Measurements from ENCODE around the gene TTC9B.
A peak's percentile ranks its signal among the peaks of the same experiment; 100 is the strongest.
"Not testable (repeated sequence)": the region's sequence is repeated elsewhere in the genome, so short reads cannot be mapped to it uniquely, and the experiment has no call there.

TTC9B gene

DNA sequence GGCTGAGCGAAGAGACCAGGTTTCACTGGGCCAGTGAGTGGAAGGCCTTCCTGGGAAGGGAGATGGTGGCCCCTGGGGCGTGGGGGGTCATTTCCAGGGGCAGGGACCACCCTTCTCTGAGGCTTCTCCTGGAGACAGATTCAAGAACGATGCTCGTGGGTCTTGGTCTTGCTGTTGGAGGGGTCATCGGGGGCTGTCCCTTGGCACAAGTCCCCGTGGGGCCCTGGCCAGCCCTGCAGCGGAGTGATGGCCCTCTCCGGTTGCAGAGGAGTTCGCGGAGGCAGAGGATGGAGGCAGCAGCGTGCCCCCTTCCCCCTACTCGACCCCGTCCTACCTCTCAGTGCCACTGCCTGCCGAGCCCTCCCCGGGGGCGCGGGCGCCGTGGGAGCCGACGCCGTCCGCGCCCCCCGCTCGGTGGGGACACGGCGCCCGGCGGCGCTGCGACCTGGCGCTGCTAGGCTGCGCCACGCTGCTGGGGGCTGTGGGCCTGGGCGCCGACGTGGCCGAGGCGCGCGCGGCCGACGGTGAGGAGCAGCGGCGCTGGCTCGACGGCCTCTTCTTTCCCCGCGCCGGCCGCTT is 4.8 kb downstream of the TTC9B start:
- DNase-seq = no peak

DNA sequence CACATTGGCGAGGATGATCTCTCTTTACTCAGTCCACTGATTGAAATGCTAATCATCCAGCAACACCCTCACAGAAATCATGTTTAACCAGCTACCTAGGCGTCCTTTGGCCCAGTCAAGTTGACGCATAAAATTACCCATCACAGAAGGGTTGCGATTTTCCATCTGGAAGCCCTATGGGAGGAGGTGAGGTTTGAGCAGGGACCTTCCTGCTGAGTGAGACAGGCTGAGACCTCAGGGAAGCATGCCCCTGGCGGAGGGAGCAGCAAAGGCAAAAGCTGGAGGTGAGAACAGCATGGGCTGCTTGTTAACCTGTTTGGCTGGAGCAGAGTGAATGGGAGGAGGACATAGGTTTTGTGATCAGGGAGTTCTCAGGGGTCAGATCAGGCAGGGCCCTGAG is 7.3 kb downstream of the TTC9B start:
- DNase-seq = no peak

DNA sequence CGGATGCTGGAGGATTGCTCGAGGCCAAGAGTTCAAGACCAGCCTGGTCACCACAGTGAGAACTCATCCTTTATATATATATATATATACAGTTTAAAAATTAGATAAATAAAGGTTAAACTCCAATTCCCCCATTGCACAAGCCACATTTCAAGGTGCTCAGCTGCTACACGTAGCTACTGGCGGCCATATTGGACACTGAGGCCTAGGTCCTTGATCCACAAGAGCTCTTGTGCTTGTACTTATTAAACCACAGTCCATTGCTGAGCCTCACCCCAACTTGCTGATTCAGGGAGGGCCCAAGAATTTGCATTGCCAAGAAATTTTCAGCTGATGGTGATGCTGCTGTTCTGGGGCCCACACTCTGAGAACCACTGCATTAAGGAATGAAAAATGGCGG is 9.6 kb downstream of the TTC9B start:
- DNase-seq = no peak

GRCh38 chr19:40205760-40206159 is 12.4 kb downstream of the TTC9B start:
- DNase-seq = no peak

GRCh38 chr19:40204381-40204780 is 13.8 kb downstream of the TTC9B start:
- no peak for DNase-seq

- DNase-seq = no peak
These were observed 17.7 kb downstream of the TTC9B start for GRCh38 chr19:40200341-40201099.

DNA sequence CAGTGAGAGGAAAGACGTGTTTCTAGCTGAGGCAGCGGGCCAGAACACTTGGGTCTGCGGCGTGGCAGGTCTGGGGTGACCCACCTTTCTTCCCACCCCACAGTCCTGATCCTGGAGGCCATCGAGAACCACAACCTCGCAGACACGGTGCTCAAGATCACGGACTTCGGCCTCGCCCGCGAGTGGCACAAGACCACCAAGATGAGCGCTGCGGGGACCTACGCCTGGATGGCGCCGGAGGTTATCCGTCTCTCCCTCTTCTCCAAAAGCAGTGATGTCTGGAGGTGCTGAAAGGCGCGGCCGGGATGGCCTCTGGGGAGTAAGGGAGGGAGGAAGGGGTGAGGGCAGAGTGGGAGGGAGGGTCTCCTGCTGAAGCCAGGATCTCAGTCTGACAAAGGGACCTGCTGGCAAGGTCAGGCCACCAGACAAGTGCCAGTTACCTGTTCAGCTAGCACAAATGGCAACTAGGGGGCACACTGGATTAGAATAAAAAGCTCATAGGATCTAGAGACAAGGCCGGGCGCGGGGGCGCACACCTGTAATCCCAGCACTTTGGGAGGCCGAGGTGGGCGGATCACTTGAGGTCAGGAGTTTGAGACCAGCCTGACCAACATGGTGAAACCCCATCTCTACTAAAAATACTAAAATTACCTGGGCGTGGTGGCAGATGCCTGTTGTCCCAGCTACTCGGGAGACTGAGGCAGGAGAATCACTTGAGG is 19.8 kb downstream of the TTC9B start:
- no peak for DNase-seq

DNA sequence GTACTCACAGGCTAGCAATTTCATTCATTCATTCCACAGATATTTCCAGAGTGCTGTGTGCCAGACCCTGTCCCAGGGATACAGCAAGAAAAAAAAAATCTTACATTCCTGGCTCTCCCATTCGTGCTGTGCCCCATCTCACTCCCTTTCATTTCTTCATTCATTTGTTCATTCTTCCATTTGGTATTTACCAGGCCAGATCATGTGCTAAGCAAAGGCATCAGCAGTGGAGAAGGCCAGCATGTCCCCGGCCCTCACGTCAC is 24.7 kb downstream of the TTC9B start:
- DNase-seq = no peak

DNA sequence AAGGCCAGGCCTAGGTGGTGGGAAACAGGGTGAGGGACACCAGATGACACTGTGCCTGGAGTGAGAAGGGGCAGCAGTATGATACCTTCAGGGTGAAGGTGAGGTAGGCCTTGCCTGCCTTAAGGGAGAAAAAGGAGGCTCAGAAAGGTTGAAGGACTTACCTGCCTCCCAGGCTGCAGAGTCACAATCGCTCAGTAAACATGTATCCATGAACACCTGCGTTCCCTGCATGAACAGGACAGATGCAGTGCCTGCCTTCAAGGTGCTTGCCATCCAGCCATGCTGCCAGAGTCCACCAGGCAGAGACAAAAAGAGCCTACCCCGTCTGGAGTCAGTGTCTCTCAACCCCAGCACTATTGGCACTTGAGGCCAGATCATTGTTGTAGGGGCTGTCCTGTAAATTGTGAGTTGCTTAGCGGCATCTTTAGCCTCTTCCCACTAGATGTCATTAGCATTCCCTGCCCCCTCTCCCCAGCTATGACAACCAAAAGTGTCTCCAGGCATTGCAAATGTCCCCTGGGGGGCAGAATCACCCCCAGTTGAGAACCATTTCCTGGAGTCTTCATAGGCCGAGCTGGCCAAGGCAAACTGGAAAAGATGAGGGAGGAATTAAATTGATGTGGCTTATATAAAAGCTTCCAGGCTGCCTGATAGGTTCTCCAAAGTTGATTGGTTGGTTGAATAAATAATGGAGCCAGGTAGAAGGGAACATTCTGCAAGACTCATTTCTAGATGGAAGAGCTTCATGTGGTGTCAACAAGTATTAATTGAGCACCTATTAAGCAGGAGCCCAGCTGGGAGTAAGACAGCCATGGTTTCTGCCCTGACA is 25.2 kb downstream of the TTC9B start:
- DNase-seq = no peak

DNA sequence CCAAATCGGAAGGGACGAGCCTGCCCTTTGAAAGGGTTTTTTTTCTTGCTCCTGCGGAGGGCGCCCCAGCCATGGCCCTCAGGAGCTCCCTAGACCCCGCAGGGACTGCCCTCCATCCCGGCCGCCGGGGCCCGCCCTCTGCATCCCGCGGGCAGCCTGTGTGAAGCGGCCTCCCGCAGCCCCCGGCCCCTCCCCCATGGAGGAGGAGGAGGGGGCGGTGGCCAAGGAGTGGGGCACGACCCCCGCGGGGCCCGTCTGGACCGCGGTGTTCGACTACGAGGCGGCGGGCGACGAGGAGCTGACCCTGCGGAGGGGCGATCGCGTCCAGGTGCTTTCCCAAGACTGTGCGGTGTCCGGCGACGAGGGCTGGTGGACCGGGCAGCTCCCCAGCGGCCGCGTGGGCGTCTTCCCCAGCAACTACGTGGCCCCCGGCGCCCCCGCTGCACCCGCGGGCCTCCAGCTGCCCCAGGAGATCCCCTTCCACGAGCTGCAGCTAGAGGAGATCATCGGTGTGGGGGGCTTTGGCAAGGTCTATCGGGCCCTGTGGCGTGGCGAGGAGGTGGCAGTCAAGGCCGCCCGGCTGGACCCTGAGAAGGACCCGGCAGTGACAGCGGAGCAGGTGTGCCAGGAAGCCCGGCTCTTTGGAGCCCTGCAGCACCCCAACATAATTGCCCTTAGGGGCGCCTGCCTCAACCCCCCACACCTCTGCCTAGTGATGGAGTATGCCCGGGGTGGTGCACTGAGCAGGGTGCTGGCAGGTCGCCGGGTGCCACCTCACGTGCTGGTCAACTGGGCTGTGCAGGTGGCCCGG is 26.1 kb downstream of the TTC9B start:
- peak; percentile 24 for DNase-seq

DNA sequence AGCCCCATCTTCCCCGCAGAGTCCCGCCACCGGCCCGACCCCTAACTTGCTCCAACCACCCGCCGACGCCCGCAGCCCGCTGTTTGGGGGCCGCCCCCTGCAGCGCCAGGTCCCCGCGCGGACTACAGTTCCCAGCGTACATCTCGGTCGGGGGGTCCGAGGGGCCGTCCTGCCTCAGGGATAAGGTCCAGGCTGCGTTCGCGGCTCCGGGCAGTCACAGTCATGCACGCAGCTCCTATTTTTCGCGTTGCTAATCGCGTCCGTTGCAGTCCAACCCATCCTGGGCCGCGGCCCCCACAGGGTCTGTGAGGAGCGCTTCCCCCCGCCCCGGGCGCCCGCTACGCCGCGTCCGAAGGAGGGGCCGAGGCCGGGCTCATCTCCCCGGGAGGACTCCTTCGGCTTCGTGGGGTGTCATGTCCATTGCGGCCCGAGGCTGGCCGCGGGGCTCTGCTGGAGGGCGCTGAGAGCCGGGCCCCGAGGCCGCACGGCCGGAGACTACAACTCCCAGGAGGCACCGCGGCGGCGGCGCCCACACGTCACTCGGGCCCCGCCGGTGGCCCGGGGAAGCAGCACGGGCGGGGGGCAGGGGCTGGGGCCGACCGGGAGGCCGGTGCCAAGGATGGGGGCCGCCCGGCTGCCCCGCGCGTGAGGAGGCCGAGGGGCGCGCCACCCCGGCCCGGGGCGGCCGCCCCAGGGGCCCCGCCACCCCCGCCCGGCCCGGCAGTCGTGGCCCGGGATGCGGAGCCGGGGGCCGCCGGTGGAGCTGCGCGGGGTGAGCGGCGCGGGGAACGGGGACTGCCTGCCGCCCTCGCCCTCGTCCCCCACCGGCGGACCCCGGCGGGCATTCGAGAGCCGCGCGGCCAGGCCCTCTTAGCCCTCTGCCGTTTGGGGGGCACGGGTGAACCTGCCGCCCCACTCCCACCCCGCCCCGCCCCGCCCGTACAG is 27.0 kb downstream of the TTC9B start, which contains the start of gene MAP3K10:
Gene MAP3K10 (plus strand): TSS at position 536 of the 945 bp plus-strand sequence. CDS start 606 bp downstream, outside the sequence.
- peak; percentile 78 for DNase-seq

- DNase-seq = no peak
These were observed 33.9 kb downstream of the TTC9B start for GRCh38 chr19:40184273-40184672.

- DNase-seq = no peak
These were observed 39.4 kb downstream of the TTC9B start for GRCh38 chr19:40178756-40179155.

DNA sequence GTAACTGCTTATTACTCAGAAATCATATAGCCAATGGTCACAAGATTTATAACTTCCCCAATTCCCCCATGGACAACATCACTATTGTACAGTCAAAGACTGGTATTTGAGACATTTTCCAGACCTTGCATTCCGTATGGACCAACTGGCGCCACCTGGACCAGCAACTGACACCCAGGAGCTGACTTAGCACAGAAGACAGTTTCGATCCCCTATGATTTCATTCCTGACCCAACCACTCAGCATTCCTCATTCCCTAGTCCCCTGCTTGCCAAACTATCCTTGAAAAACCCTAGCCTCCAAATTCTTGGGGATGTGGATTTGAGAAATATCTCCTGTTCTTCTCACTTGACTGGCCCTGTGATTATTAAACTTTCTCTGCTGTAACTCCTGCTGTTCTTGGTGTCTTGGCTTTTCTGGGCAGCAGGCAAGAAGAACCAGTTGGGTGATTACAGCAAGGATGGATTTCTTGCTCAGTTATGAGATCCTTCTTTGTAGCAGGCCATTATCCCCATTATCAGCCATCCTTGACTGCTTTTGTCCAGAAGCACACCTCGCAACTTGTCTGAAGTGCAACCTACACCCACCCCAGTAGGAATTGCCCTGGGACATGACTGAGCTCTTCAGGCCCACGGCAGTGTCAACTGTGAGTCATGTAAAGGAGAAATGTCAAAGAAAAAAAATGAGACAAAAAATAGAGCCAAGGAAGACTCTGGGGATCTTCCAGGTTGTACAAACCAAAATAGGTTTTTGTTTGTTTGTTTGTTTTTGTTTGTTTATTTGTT is 40.7 kb downstream of the TTC9B start:
- DNase-seq = no peak

DNA sequence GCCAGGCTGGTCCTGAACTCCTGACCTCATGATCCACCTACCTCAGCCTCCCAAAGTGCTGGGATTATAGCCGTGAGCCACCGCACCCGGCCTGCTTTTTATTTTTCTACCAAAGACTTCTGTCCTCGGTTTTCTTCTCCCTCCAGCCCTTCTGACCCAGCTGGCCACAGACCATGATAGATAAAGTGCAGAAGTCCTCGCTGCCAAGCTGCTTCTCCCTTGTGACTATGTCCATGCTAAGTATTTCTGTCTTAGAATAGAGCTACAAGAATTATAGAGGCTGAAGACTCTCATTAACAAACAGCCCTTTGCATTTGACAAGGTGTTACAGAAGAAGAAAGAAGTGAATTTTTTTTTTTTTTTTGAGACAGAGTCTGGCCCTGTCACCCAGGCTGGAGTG is 42.4 kb downstream of the TTC9B start:
- no peak for DNase-seq

GRCh38 chr19:40174092-40174491 is 44.1 kb downstream of the TTC9B start:
- no peak for DNase-seq

DNA sequence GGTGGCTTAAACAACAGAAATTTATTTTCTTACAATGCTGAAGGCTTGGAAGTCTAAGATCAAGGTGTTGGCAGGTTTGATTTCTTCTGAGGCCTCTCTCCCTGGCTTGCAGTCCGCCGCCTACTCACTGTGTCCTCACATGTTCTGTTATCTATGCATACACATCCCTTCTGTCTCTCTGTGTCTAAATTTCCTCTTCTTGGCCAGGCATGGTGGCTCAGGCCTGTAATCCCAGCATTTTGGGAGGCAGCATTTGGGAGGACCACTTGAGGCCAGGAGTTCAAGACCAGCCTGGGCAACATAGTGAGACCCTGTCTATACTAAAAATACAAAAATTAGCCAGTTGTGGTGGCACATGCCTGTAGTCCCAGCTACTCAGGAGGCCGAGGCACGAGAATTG is 46.9 kb downstream of the TTC9B start:
- not testable (repeated sequence) for DNase-seq

DNA sequence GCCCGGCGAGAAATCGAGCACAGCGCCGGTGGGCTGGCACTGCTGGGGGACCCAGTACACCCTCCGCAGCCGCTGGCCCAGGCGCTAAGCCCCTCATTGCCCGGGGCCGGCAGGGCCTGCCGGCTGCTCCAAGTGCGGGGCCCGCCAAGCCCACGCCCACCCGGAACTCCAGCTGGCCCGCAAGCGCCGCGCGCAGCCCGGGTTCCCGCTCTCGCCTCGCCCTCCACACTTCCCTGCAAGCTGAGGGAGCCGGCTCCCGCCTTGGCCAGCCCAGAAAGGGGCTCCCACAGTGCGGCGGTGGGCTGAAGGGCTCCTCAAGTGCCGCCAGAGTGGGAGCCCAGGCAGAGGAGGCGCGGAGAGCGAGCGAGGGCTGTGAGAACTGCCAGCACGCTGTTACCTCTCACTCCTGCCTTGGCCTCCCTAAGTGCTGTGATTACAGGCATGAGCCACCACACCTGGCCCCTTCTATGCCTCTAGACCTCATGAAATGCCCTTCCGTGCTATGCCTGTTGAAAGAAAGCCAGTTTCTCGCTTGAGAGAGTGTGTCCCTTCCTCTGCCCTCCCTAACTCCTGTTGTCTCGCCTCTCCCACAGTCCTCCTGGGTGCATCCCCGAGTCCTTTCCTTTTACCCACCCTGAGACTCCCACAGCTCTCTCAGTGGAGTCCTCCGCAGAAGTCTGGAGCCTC is 47.7 kb downstream of the TTC9B start:
- not testable (repeated sequence) for DNase-seq

DNA sequence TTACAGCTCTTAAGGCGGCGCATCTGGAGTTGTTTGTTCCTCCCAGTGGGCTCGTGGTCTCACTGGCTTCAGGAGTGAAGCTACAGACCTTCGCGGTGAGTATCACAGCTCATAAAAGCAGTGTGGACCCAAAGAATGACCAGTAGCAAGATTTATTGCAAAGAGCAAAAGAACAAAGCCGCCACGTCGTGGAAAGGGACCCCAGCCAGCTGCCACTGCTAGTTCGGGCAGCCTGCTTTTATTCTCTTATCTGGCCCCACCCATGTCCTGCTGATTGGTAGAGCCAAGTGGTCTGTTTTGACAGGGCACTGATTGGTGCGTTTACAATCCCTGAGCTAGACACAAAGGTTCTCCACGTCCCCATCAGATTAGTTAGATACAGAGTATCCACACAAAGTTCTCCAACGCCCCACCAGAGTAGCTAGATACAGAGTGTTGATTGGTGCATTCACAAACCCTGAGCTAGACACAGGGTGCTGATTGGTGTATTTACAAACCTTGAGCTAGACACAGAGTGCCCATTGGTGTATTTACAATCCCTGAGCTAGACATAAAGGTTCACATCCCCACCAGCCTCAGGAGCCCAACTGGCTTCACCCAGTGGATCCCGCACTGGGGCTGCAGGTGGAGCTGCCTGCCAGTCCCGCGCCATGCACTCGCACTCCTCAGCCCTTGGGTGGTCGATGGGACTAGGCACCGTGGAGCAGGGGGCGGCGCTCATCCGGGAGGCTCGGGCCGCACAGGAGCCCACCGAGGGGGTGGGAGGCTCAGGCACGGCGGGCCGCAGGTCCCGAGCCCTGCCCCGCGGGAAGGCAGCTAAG is 48.5 kb downstream of the TTC9B start:
- DNase-seq = not testable (repeated sequence)

Data from stimulated activated CD4-positive, alpha-beta T cell treated with anti-CD3 and anti-CD28 coated beads, Interleukin-4, amount 100 ng/mL, for 1 hour (primary cell).